ENCODE results near the gene FGD1. TPM values are rescaled to one million over a fixed set of nuclear protein-coding genes. Genes with fewer than 3 reads are reported as not detected.

FGD1 gene
- total and polyA plus RNA-seq, 2 experiments from 2014 or later: 9.0 to 11.9 TPM

- H4K20me1 ChIP-seq (ENCODE audit: insufficient read depth, poor library complexity, severe bottlenecking): no peaks in the 10 kb centered on the region
- WGBS (ENCODE audit: low lambda C conversion rate, missing lambda C conversion rate): 73% methylated on average over 2 of the region's 2 CpGs
- no peak overlapping the region for H3K4me3 ChIP-seq
- no peak overlapping the region for H2AFZ ChIP-seq
- no peaks in the 10 kb centered on the region for H3K9me2 ChIP-seq (replicated peaks; ENCODE audit: insufficient read depth)
- H3K27ac ChIP-seq: no peak overlapping the region
- H3K4me2 ChIP-seq: no peak overlapping the region
- no peaks in the 10 kb centered on the region for H3K79me2 ChIP-seq
- DNase-seq (ENCODE audit: low spot score): no peak
- H3K36me3 ChIP-seq (replicated peaks; ENCODE audit: insufficient read depth, low read depth): no peaks in the 10 kb centered on the region
- no peaks in the 10 kb centered on the region for H3K9me3 ChIP-seq (ENCODE audit: low read depth)
- no peak for TF ChIP-seq EZH2 (IDR thresholded peaks at IDR 0.05; ENCODE audit: borderline replicate concordance)
- no peak for TF ChIP-seq CTCF (IDR thresholded peaks at IDR 0.05; ENCODE audit: poor library complexity)
- TF ChIP-seq EZH2phosphoT487 (IDR thresholded peaks at IDR 0.05; ENCODE audit: low read depth, severe bottlenecking, unreplicated experiment): no peak
- no peaks in the 10 kb centered on the region for H3K4me1 ChIP-seq (ENCODE audit: insufficient read depth)
- H3K27me3 ChIP-seq: no peaks in the 10 kb centered on the region
Measured at GRCh38 chrX:54435121-54435520, 60.9 kb downstream of the FGD1 start.

- no peaks in the 10 kb centered on the region for H3K9me3 ChIP-seq (ENCODE audit: low read depth)
- no peaks in the 10 kb centered on the region for H4K20me1 ChIP-seq (ENCODE audit: insufficient read depth, poor library complexity, severe bottlenecking)
- DNase-seq (ENCODE audit: low spot score): no peak
- no peak overlapping the region for H2AFZ ChIP-seq
- no peaks in the 10 kb centered on the region for H3K27me3 ChIP-seq
- H3K4me3 ChIP-seq: no peak overlapping the region
- H3K36me3 ChIP-seq (replicated peaks; ENCODE audit: insufficient read depth, low read depth): no peaks in the 10 kb centered on the region
- no peaks in the 10 kb centered on the region for H3K79me2 ChIP-seq
- no peaks in the 10 kb centered on the region for H3K4me1 ChIP-seq (ENCODE audit: insufficient read depth)
- no peaks in the 10 kb centered on the region for H3K9me2 ChIP-seq (replicated peaks; ENCODE audit: insufficient read depth)
- TF ChIP-seq EZH2 (IDR thresholded peaks at IDR 0.05; ENCODE audit: borderline replicate concordance): no peak
- TF ChIP-seq EZH2phosphoT487 (IDR thresholded peaks at IDR 0.05; ENCODE audit: low read depth, severe bottlenecking, unreplicated experiment): no peak
- no peak for TF ChIP-seq CTCF (IDR thresholded peaks at IDR 0.05; ENCODE audit: poor library complexity)
- no peak overlapping the region for H3K27ac ChIP-seq
- no peak overlapping the region for H3K4me2 ChIP-seq
Measured at GRCh38 chrX:54430519-54430918, 65.5 kb downstream of the FGD1 start.

GRCh38 chrX:54427837-54428424 lies 68.1 kb downstream of the FGD1 start:
- Histone ChIP-seq H3K36me3 (replicated peaks; ENCODE audit: insufficient read depth, low read depth) (no peaks in the 10 kb centered on the region), H3K4me3 (no peak overlapping the region), H3K9me2 (replicated peaks; ENCODE audit: insufficient read depth) (no peaks in the 10 kb centered on the region), H3K27me3 (no peaks in the 10 kb centered on the region), H3K4me1 (ENCODE audit: insufficient read depth) (no peaks in the 10 kb centered on the region), H4K20me1 (ENCODE audit: insufficient read depth, poor library complexity, severe bottlenecking) (no peaks in the 10 kb centered on the region), H3K4me2 (no peak overlapping the region), H3K27ac (no peak overlapping the region), H3K79me2 (no peaks in the 10 kb centered on the region), H3K9me3 (ENCODE audit: low read depth) (no peaks in the 10 kb centered on the region), H2AFZ (no peak overlapping the region)
- TF ChIP-seq CTCF (IDR thresholded peaks at IDR 0.05; ENCODE audit: poor library complexity) (no peak), EZH2 (IDR thresholded peaks at IDR 0.05; ENCODE audit: borderline replicate concordance) (no peak), EZH2phosphoT487 (IDR thresholded peaks at IDR 0.05; ENCODE audit: low read depth, severe bottlenecking, unreplicated experiment) (no peak)
- 60% methylated on average over 2 of the region's 2 CpGs for WGBS (ENCODE audit: low lambda C conversion rate, missing lambda C conversion rate)
- no peak for DNase-seq (ENCODE audit: low spot score)
